ENCODE measurements around the gene DNASE1L2.
"Not testable (repeated sequence)": the region's sequence is repeated elsewhere in the genome, so short reads cannot be mapped to it uniquely, and the experiment has no call there.

The DNASE1L2 gene

DNA sequence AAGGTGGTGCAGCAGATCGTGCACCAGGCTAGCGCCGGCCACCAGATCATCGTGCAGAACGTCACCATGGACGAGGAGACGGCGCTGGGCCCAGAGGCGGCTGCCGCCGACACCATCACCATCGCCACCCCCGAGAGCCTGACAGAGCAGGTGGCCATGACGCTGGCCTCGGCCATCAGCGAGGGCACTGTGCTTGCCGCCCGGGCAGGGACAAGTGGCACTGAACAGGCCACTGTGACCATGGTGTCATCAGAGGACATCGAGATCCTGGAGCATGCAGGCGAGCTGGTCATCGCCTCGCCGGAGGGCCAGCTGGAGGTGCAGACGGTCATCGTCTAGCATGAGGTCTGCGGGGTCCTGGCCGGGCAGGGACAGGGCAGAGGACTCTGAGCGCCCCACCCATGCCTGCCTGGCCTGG lies 1.0 kb upstream of the DNASE1L2 start:
- TF ChIP-seq, protein P1, sequence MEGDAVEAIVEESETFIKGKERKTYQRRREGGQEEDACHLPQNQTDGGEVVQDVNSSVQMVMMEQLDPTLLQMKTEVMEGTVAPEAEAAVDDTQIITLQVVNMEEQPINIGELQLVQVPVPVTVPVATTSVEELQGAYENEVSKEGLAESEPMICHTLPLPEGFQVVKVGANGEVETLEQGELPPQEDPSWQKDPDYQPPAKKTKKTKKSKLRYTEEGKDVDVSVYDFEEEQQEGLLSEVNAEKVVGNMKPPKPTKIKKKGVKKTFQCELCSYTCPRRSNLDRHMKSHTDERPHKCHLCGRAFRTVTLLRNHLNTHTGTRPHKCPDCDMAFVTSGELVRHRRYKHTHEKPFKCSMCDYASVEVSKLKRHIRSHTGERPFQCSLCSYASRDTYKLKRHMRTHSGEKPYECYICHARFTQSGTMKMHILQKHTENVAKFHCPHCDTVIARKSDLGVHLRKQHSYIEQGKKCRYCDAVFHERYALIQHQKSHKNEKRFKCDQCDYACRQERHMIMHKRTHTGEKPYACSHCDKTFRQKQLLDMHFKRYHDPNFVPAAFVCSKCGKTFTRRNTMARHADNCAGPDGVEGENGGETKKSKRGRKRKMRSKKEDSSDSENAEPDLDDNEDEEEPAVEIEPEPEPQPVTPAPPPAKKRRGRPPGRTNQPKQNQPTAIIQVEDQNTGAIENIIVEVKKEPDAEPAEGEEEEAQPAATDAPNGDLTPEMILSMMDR (IDR thresholded peaks at IDR 0.05; ENCODE audit: extremely low read depth, insufficient read depth, missing control alignments) = no peak
- DNase-seq (ENCODE audit: low spot score) = no peak
- in situ Hi-C loops (cut with MboI; ENCODE audit: low pct_unique_long_range_greater_than_20kb, low sequenced_read_pairs, unreplicated experiment) = no loop called here

DNA sequence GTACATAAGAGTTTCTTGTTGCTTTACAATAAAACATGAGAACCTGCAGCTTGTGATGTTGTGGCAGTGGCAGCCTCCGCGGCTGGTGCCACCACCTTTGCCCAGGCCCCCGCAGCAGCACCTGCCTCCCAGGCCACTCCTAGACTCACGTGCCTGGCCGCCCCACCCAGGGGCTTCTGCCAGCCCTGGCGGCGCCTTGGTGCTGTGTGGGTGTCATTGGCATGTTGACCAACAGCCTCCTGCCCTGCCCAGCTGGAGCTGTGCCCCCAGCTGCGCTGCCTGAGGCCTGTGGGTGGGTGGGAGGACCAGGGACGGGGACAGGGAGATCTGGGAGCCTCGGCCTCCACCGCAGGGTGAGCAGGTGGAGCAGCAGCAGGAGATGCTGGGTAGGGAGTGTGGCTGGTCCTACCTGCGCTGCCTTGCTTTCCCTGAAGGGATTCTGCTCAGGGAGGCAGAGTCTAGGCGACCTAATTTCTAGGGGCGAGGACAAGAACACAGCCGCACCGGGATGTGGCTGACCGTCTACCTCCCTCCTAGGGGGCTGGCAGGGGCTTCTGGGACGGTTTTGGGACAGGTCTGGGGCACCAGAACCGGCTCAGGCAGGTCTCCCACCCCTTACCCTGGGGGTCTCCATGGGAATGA lies 428 bp upstream of the DNASE1L2 start:
- in situ Hi-C loops (cut with MboI; ENCODE audit: low pct_unique_long_range_greater_than_20kb, low sequenced_read_pairs, unreplicated experiment) = no loop called here

DNA sequence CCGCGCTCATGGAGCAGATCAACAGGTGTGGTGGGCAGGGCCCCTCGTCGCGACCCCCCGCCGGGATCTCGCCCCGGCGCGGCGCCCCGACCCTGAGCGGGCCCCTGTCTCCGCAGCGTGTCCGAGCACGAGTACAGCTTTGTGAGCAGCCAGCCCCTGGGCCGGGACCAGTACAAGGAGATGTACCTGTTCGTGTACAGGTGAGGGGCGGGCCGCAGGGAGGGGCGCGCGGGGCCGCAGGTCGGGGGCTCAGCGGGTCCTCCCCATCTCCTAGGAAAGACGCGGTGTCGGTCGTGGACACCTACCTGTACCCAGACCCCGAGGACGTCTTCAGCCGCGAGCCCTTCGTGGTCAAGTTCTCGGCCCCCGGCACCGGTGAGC lies 848 bp downstream of the DNASE1L2 start:
- in situ Hi-C loops (cut with MboI; ENCODE audit: low pct_unique_long_range_greater_than_20kb, low sequenced_read_pairs, unreplicated experiment) = no loop called here
- DNase-seq (ENCODE audit: low spot score) = no peak
- TF ChIP-seq, protein P1 (IDR thresholded peaks at IDR 0.05; ENCODE audit: extremely low read depth, insufficient read depth, missing control alignments) = no peak

More for the DNA sequence above, 428 bp upstream of the DNASE1L2 start:
- TF ChIP-seq, protein P1 (IDR thresholded peaks at IDR 0.05; ENCODE audit: extremely low read depth, insufficient read depth, missing control alignments) = no peak
- no peak for DNase-seq (ENCODE audit: low spot score)

DNA sequence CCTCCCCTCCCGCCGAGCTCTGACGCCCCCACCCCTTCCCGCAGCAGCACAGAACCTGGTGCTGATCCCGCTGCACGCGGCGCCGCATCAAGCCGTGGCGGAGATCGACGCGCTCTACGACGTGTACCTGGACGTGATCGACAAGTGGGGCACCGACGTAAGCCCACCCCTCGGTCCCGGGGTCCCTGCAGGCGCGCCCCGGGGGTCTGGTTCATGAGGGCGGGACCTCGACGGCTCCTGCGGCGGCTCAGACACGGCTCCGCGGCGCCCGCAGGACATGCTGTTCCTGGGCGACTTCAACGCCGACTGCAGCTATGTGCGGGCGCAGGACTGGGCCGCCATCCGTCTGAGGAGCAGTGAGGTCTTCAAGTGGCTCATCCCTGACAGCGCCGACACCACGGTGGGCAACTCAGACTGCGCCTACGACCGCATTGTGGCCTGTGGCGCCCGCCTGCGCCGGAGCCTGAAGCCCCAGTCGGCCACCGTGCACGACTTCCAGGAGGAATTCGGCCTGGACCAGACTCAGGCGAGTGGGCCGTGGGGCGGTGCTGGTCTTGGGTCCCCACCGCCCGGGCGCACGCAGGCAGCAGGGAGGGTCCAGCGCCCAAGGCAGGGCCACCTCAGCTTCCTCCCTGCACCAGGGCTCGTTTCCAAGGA lies 1.4 kb downstream of the DNASE1L2 start:
- in situ Hi-C loops (cut with MboI; ENCODE audit: low pct_unique_long_range_greater_than_20kb, low sequenced_read_pairs, unreplicated experiment) = no loop called here
- no peak for DNase-seq (ENCODE audit: low spot score)
- TF ChIP-seq, protein P1 (IDR thresholded peaks at IDR 0.05; ENCODE audit: extremely low read depth, insufficient read depth, missing control alignments) = no peak

DNA sequence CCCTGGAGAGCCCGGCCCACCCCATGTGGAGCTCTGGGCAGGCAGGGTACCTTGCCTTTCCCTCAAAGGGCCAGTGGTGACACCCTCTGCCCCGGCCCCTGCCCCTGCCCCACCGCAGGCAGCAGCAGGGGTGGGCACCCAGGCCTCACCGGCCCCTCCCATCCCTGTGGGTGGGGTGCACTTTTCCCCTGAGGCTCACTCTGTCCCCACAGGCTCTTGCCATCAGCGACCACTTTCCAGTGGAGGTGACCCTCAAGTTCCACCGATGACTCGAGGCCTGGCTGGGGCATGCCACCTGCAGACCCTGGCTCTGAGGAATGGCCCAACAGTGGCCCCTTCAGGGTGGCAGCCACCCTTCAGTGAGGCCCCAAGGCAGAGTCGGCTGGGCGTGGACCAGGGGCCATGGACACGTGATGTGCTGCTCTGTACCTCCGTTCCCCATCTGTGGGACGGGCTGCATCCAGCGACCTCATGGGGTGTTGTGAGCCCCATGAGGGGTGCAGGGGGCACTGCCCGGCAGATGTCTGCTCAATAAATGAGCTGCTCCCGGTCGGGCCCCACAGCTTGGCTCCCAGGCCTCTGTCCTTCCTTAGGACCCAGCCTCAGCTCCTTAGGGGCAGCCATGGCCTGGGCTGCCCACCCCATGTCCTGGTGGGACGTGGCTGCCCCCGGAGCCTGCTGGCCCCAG lies 2.0 kb downstream of the DNASE1L2 start:
- in situ Hi-C loops (cut with MboI; ENCODE audit: low pct_unique_long_range_greater_than_20kb, low sequenced_read_pairs, unreplicated experiment) = no loop called here
- DNase-seq (ENCODE audit: low spot score) = no peak
- TF ChIP-seq, protein P1 (IDR thresholded peaks at IDR 0.05; ENCODE audit: extremely low read depth, insufficient read depth, missing control alignments) = no peak

DNA sequence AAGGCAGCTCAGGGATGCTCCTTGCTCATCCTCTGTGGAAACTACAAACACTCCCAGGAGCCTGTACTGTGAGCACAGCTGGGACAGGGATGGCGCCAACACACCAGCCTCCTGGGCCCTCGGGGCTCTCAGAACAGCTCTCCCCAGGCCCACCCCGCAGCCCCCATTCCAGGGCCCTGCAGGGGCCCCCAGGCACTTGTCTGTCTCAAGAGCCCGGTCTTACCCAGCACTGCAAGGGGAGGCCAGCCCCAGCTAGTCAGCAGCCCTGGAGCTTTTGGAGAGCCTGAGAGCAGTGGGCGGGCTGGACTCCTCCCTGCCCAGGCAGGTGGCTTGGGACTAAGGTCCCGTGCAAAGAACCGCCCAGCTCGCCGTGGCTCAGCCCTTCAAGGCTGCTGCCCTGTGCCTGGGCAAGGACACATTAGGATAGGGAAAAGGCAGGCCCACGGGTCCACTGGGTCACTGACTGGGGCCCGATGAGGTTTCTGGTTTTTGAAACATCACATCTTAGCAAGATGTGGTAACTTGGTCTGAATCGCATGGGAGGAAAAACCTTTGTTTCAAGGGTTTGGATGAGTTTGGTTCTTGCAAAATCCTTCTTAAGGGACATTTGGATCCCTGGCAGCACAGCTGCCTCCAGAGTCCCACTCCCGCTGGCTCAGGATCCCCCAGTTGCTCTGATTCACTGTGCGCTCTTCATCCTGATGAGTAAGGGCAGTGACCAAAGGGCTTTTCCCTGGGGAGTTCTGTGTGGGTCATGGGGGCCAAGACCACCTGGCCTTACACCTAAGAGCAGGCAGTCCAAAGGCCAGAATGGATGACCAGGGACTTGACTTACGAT lies 2.8 kb downstream of the DNASE1L2 start:
- TF ChIP-seq, protein P1 (IDR thresholded peaks at IDR 0.05; ENCODE audit: extremely low read depth, insufficient read depth, missing control alignments) = no peak
- no peak for DNase-seq (ENCODE audit: low spot score)
- in situ Hi-C loops (cut with MboI; ENCODE audit: low pct_unique_long_range_greater_than_20kb, low sequenced_read_pairs, unreplicated experiment) = no loop called here

DNA sequence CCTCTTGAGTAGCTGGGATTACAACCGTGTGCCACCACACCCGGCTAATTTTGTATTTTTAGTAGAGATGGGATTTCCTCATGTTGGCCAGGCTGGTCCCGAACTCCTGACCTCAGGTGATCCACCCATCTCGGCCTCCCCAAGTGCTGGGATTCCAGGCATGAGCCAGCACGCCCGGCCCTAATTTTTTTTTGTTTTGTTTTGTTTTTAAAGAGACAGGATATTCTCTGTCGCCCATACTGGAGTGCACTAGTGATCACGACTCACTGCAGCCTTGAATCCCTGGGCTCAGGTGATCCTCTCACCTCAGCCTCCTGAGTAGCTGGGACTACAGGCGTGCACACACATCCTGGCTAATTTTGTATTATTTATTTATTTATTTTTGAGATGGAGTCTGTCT lies 4.1 kb downstream of the DNASE1L2 start:
- in situ Hi-C loops (cut with MboI; ENCODE audit: low pct_unique_long_range_greater_than_20kb, low sequenced_read_pairs, unreplicated experiment); DNase-seq (ENCODE audit: low spot score): not testable (repeated sequence)

Measured in GM13977 (cell line).